H9 (cell line): ENCODE measurements around the gene TBC1D3. TPM values are rescaled to one million over a fixed set of nuclear protein-coding genes. Genes with fewer than 3 reads are reported as not detected.
"Not testable (repeated sequence)": the region's sequence is repeated elsewhere in the genome, so short reads cannot be mapped to it uniquely, and the experiment has no call there.

Source experiments
- DNase-seq: peaks from one replicate; pipeline ENCODE4 v3.0.0-alpha.2; 2017
- H2AFZ ChIP-seq: one replicate; pipeline ENCODE4 v1.6.1; 2013; ENCODE audit warnings: mild to moderate bottlenecking, low read length, control low read depth, moderate library complexity
- H2AK5ac ChIP-seq: 2 replicates; pipeline ENCODE4 v1.6.1; 2013; ENCODE audit warnings: low read length, control low read depth, mixed read lengths; ENCODE audit not compliant: insufficient read length
- H2BK120ac ChIP-seq: one replicate; pipeline ENCODE4 v1.6.1; 2013; ENCODE audit warnings: low read depth, mild to moderate bottlenecking, low read length, control low read depth, inconsistent platforms; ENCODE audit not compliant: poor library complexity, severe bottlenecking
- H2BK12ac ChIP-seq: 2 replicates; pipeline ENCODE4 v1.6.1; 2013; ENCODE audit warnings: low read length, control low read depth, mixed read lengths, low read depth; ENCODE audit not compliant: insufficient read length
- H2BK15ac ChIP-seq: 2 replicates; pipeline ENCODE4 v1.6.1; 2013; ENCODE audit warnings: low read depth, low read length, control low read depth
- H2BK20ac ChIP-seq: one replicate; pipeline ENCODE4 v1.6.1; 2013; ENCODE audit warnings: low read depth, mild to moderate bottlenecking, low read length, control low read depth, inconsistent platforms; ENCODE audit not compliant: poor library complexity, severe bottlenecking
- H2BK5ac ChIP-seq: 2 replicates; pipeline ENCODE4 v1.6.1; 2013; ENCODE audit warnings: low read length, control low read depth, mixed read lengths; ENCODE audit not compliant: insufficient read length
- H3K14ac ChIP-seq: 2 replicates; pipeline ENCODE4 v1.6.1; 2013; ENCODE audit warnings: low read length, control low read depth; ENCODE audit not compliant: insufficient read depth
- H3K18ac ChIP-seq: 2 replicates; pipeline ENCODE4 v1.6.1; 2013; ENCODE audit warnings: low read depth, mild to moderate bottlenecking, mixed read lengths, low read length, control low read depth; ENCODE audit not compliant: insufficient read length
- H3K23ac ChIP-seq: 2 replicates; pipeline ENCODE4 v1.6.1; 2013; ENCODE audit warnings: low read length, control low read depth, mixed read lengths, low read depth; ENCODE audit not compliant: insufficient read length
- H3K23me2 ChIP-seq: 2 replicates; pipeline ENCODE4 v1.6.1; 2013; ENCODE audit warnings: low read depth, mild to moderate bottlenecking, mixed read lengths, low read length, control low read depth; ENCODE audit not compliant: insufficient read length, poor library complexity, severe bottlenecking
- H3K27ac ChIP-seq: 2 replicates; pipeline ENCODE4 v1.5.1; 2013; ENCODE audit warnings: low read length, control low read depth, mixed read lengths, low read depth; ENCODE audit not compliant: insufficient read length
- H3K27me3 ChIP-seq: 2 replicates; pipeline ENCODE4 v1.6.1; 2013; ENCODE audit warnings: low read length, control low read depth, inconsistent platforms; ENCODE audit not compliant: insufficient read depth
- H3K4ac ChIP-seq: 2 replicates; pipeline ENCODE4 v1.6.1; 2013; ENCODE audit warnings: low read depth, mild to moderate bottlenecking, control low read depth, inconsistent platforms, low read length, moderate library complexity
- H3K4me1 ChIP-seq: 2 replicates; pipeline ENCODE4 v1.6.1; 2013; ENCODE audit warnings: low read length, control low read depth, inconsistent platforms; ENCODE audit not compliant: insufficient read depth
- H3K4me2 ChIP-seq: 2 replicates; pipeline ENCODE4 v1.6.1; 2013; ENCODE audit warnings: low read length, control low read depth, mixed read lengths; ENCODE audit not compliant: insufficient read length, insufficient read depth
- H3K56ac ChIP-seq: 2 replicates; pipeline ENCODE4 v1.6.1; 2013; ENCODE audit warnings: low read depth, mild to moderate bottlenecking, mixed read lengths, low read length, control low read depth; ENCODE audit not compliant: insufficient read length
- H3K79me1 ChIP-seq: 2 replicates; pipeline ENCODE4 v1.6.1; 2013; ENCODE audit warnings: low read depth, mild to moderate bottlenecking, moderate library complexity, low read length, control low read depth, inconsistent platforms; ENCODE audit not compliant: insufficient read depth, poor library complexity, severe bottlenecking
- H3K79me2 ChIP-seq: 2 replicates; pipeline ENCODE4 v1.6.1; 2013; ENCODE audit warnings: low read length, control low read depth, inconsistent platforms; ENCODE audit not compliant: insufficient read depth
- H3K9ac ChIP-seq: 2 replicates; pipeline ENCODE4 v1.6.1; 2013; ENCODE audit warnings: low read length, control low read depth, mixed read lengths; ENCODE audit not compliant: insufficient read length; ENCODE audit errors: extremely low read depth
- H3K9me3 ChIP-seq: one replicate; pipeline ENCODE4 v1.6.1; 2013; ENCODE audit warnings: low read depth, low read length, inconsistent platforms; ENCODE audit not compliant: control insufficient read depth
- H3T11ph ChIP-seq: one replicate; pipeline ENCODE4 v1.6.1; 2013; ENCODE audit warnings: mild to moderate bottlenecking, low read length, control low read depth, inconsistent platforms
- H4K20me1 ChIP-seq: one replicate; pipeline ENCODE4 v1.6.1; 2013; ENCODE audit not compliant: control insufficient read depth, insufficient read length, insufficient read depth
- H4K5ac ChIP-seq: 2 replicates; pipeline ENCODE4 v1.6.1; 2013; ENCODE audit warnings: low read depth, mild to moderate bottlenecking, mixed read lengths, low read length, control low read depth; ENCODE audit not compliant: insufficient read length
- H4K8ac ChIP-seq: replicated peaks from 2 replicates; pipeline ENCODE4 v1.6.1; 2013; ENCODE audit warnings: low read length, control low read depth, mixed read lengths, low read depth; ENCODE audit not compliant: insufficient read length
- H4K91ac ChIP-seq: 2 replicates; pipeline ENCODE4 v1.6.1; 2013; ENCODE audit warnings: low read depth, mild to moderate bottlenecking, moderate library complexity, mixed read lengths, low read length, control low read depth; ENCODE audit not compliant: insufficient read length
- H3K27ac Mint-ChIP-seq, 3 experiments: 2 replicates in 2 of 3; 3 replicates in 1 of 3; pipeline ENCODE4 v1.8.0; 2020 to 2021; ENCODE audit warnings: mixed read lengths in 3 of 3, mild to moderate bottlenecking in 1 of 3, moderate library complexity in 1 of 3
- H3K27me3 Mint-ChIP-seq: 2 replicates; pipeline ENCODE4 v1.8.0; 2021; ENCODE audit warnings: low read depth, mild to moderate bottlenecking, moderate library complexity, mixed read lengths
- H3K36me3 Mint-ChIP-seq, 3 experiments: 2 replicates in 2 of 3; 3 replicates in 1 of 3; pipeline ENCODE4 v1.8.0; 2020 to 2021; ENCODE audit warnings: low read depth in 3 of 3, mixed read lengths in 3 of 3; ENCODE audit not compliant: insufficient read depth in 1 of 3
- H3K4me1 Mint-ChIP-seq, 2 experiments: 2 replicates each; pipeline ENCODE4 v1.8.0; 2020; ENCODE audit warnings: mixed read lengths in 2 of 2
- H3K4me3 Mint-ChIP-seq, 2 experiments: 2 replicates in 1 of 2; 3 replicates in 1 of 2; pipeline ENCODE4 v1.8.0; 2020 to 2021; ENCODE audit warnings: mild to moderate bottlenecking in 2 of 2, mixed read lengths in 2 of 2, moderate library complexity in 1 of 2
- H3K9me3 Mint-ChIP-seq, 2 experiments: 2 replicates in 1 of 2; 3 replicates in 1 of 2; pipeline ENCODE4 v1.8.0; 2020; ENCODE audit warnings: mild to moderate bottlenecking in 2 of 2, mixed read lengths in 2 of 2, moderate library complexity in 1 of 2
- WGBS: extraction: QIAGEN DNeasy Blood & Tissue Kit; methylation state at CpG from one replicate; pipeline ENCODE4 v1.1.7; 2013; ENCODE audit warnings: missing lambda C conversion rate, low lambda C conversion rate, mixed read lengths; ENCODE audit not compliant: insufficient read length; ENCODE audit errors: extremely low coverage; 5-methylcytosine and 5-hydroxymethylcytosine counted together
- total RNA-seq: library from RNA; stranded (reverse); gene quantifications from 2 replicates; pipeline ENCODE4 v1.2.1, GENCODE V29; 2021

TBC1D3 gene
- total RNA-seq, 1 experiment from 2014 or later = not detected

DNA sequence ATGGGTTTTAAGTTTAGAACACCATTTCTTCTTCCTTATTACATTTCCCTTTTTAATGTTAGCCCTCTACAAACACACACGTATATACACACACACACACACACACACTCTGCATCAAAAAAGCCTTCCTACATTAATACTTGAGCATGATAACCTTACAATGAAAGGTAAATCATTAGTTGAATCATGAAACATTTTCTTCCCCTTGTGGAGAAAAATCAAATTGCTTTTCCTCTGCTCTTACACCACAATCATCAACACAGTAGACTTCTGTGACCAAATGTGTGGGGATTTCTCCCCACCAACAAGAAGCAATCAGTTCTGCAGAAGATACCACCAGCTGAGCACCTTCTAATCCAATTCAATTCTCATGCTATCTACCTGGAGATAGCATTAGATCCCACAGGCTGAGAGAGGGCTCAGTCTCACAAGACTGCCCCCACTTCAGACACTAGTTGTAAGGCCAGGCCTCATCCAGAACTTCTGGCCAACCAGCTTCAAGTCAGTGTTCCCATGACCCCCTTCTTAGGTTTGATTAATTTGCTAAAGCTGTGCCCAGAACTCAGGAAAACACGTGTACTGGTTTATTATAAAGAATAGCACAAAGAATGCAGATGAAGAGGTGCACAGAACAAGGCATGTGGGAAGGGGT, 33.6 kb upstream of the TBC1D3 start:
- H3K23me2 ChIP-seq, H3K4me2 ChIP-seq, H3K4me1 Mint-ChIP-seq, DNase-seq, H3K23ac ChIP-seq, H4K5ac ChIP-seq, H3K27me3 Mint-ChIP-seq, H2BK15ac ChIP-seq, H3K4me1 ChIP-seq, H3K9me3 Mint-ChIP-seq, H4K20me1 ChIP-seq, H3K4ac ChIP-seq, H3K18ac ChIP-seq, H3K9me3 ChIP-seq, H3K79me2 ChIP-seq, H4K8ac ChIP-seq, H3K14ac ChIP-seq, H3K56ac ChIP-seq, H3T11ph ChIP-seq, H2BK5ac ChIP-seq, H3K4me3 Mint-ChIP-seq, H2BK20ac ChIP-seq, H3K9ac ChIP-seq, H3K36me3 Mint-ChIP-seq, H3K27me3 ChIP-seq, H2BK120ac ChIP-seq, H3K27ac ChIP-seq, H2AFZ ChIP-seq, H4K91ac ChIP-seq, H2BK12ac ChIP-seq, H3K79me1 ChIP-seq, H2AK5ac ChIP-seq, H3K27ac Mint-ChIP-seq: not testable (repeated sequence)
- WGBS = no CpG with 5 or more reads among the region's 2 CpGs

DNA sequence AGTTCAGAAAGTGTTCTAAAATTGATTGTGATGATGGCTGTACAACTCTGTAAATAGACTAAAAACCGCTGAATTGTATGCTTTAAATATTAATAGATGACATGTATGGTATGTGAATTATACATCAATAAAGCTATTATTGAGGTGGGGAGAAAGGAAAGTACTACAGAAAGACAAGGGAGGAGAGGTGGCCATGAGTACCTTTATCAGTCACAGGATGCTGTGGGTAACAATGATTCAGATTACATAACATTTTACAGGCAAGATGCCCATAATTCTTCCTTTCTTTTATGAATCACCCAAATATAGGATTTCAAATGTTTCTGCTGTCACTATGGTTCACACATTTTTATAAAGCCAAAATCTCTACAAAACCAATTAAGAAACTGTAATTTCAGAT, 28.5 kb upstream of the TBC1D3 start:
- not testable (repeated sequence) for H3K4ac ChIP-seq, H3K27me3 ChIP-seq, H3K36me3 Mint-ChIP-seq, H3K9me3 ChIP-seq, H3K27ac Mint-ChIP-seq, H3K23ac ChIP-seq, H2BK15ac ChIP-seq, H2BK12ac ChIP-seq, H3K4me1 Mint-ChIP-seq, H3K27ac ChIP-seq, H4K91ac ChIP-seq, H3K79me1 ChIP-seq, DNase-seq, H4K5ac ChIP-seq, H3K18ac ChIP-seq, H4K20me1 ChIP-seq, H2BK5ac ChIP-seq, H4K8ac ChIP-seq, H3T11ph ChIP-seq, H2AFZ ChIP-seq, H3K9ac ChIP-seq, H3K4me2 ChIP-seq, H2BK20ac ChIP-seq, H3K27me3 Mint-ChIP-seq, H3K9me3 Mint-ChIP-seq, H2AK5ac ChIP-seq, H2BK120ac ChIP-seq, H3K4me3 Mint-ChIP-seq, H3K4me1 ChIP-seq, H3K14ac ChIP-seq, H3K23me2 ChIP-seq, H3K56ac ChIP-seq, H3K79me2 ChIP-seq
- WGBS = no CpG with 5 or more reads among the region's 1 CpG
